Hindlimb muscle (tissue), 1 donor: ENCODE results near the gene COL2A1. TPM values are rescaled to one million over a fixed set of nuclear protein-coding genes. Genes with fewer than 3 reads are reported as not detected.

Experiments
- DNase-seq: peaks from one replicate; pipeline ENCODE4 v3.0.0-alpha.2; 2013
- polyA plus RNA-seq: library from polyadenylated mRNA; unstranded; fragments of 120-200 nt; gene quantifications from one replicate; pipeline ENCODE4 v1.2.1, GENCODE V29; 2013; ENCODE audit not compliant: insufficient read length

Gene COL2A1
- polyA plus RNA-seq, 1 donor, result 6.6 TPM

DNA sequence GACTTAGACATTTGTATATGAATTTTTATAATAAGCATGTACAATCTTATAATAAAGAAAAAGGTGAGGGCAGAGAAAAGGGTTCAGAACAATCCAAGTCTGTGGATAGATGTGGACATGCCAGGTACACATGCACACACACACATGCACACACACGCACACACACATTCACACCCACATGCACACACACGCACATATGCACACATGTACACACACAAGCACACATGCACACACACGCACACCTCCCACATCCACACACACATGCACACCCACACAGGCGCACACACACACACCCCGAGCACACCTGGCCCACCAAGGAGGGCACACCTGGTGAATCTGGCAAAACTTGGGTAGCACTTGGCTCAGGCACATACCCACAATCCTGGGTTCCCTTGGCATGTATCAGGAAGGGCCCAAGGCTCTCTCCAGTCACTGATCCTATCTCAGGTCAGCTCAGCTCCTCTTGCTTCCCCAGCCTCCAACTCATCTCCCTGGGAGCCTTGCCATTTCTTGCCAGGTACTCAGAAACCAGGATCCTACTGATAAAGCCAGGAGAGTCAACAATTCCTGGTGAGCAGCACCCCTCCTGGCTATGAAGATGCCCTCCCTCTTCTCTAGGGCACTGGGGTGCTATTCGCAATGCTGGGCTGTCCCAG lies 59.5 kb downstream of the COL2A1 start:
- DNase-seq, result no peak

DNA sequence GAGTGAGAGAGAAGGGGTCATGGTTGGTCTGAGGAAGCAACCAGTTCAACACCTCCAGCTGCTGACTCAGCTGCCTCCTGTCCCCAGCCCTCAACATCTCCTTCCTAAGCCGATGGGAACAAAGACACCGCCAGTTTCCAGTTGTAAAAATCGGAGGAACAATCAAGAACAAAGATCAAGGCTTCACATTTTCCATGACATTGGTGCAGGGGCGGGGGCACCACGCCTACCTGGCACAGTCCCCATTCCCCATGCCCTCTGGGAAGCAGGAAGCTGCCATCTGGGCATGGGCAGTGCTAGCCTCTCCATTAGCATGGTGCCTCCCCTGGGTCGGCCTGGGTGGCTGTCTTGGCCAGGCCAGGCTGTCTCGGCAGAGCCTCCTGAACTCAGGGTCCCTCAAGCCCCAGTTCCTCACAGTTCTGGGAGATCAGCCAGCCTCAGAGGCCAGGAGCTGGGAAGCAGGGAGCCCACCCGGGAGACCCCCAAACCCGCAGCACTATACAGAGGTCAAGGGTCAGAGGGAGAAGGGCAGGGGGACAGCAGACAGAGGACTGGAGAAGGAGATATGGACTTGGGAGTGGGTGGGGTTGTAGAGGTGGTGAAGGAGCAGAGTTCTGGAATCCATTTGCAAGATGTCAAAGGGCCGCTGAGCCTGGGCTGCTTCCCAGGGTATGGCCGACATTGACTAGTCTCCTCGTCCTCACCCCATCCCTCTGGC lies 60.5 kb downstream of the COL2A1 start:
- no peak for DNase-seq

DNA sequence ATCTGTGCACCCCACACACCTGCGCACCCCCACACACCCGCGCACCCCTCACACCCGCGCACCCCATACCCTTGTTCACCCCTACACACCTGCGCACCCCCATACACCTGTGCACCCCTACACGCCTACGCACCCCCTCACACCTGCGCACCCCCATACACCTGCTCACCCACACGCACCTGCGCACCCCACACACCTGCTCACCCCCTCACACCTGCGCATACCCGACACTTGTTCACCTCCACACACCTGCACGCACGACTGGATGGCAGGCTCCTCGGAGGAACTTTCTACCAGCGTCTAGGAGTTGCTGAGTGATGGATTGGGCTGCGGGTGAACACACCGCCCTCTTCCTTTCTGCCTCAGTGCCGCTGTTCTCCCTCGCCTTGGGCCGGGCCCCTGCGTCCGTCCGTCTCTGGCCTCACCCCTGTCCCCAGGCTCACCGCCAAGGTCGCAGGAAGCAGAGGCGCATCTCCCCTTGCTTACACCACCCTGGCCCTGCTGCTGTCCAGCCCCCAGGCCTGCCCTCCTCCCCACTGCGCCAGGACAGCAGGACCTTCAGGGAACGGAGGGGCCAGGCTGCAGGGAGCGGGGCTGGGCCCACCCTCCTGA lies 61.6 kb downstream of the COL2A1 start:
- DNase-seq, result no peak

DNA sequence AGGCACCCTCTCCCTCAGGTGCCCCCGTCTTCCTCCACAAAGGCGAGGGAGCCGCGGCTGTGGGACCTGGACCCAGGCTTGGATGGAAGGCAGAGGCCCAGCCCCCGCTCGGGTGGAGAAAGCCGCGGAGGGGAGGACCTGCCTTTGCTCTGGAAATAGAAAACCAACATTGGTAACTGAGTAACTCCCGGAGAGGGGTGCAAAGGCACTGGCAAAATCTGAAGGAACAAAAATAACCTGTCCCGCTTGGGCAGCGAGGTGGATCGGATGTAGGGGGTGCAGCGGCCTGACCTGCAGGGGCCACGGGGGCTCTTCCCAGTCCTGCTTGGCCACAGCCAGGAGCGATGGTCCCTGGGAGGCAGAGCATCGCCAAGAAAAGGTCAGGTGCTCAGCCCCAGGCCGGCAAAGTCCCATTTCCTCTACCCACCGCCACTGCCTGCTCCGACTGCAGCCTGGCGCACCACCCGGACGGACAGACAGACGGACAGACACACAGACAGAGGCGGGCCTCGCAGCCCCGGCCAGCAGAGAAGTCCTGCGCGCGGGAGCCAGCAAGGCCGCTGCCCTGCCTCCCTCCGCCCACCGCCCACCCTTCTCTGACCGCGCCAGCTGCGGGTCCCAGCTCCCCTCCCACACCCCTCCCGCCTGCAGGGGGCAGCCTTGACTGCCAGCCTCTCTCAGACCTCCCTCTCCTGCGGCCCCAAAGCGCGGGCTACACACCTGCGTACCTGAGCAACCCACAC lies 62.2 kb downstream of the COL2A1 start:
- DNase-seq, result no peak

DNA sequence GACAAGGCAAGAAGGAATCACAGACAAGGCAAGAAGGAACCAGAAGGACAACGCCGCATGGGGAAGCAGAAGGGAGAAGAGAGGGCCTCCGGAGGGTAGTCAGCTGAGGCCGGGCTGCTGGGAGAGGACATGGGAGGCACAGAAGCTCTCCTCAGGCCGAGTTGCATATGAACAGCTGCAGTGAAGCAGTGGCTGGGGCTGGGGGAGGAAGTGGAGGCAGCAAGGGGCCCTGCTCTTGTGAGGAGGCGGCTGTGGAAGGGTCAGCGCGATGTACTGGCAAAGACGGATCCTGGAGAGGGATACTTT lies 62.8 kb downstream of the COL2A1 start:
- no peak for DNase-seq

DNA sequence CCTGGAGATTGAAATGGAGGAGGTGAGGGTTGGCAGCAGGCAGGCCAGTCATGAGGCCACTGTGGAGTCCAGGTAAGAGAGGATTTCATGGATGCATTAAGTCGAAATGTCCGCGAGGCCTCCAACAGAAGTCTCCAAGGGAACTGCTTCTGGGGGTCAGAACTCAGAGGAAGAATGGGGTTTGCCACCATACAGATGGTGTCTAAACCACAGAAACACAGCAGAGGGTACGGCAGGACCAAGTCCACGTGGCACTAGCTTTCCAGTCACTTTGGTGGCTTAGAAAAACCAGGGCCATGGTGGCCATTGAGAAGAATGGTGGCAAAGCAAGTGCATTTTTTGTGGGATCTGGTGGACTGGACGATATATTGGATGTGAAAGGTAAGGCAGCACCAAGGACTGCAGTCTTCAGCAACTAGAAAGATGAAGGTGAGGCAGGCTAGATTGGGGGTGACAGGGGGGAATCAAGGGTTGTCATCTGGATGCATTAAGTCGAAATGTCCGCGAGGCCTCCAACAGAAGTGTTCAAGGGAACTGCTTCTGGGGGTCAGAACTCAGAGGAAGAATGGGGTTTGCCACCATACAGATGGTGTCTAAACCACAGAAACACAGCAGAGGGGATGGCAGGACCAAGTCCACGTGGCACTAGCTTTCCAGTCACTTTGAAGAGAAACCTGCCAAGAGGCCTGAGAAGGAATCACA lies 63.4 kb downstream of the COL2A1 start:
- DNase-seq, result no peak

DNA sequence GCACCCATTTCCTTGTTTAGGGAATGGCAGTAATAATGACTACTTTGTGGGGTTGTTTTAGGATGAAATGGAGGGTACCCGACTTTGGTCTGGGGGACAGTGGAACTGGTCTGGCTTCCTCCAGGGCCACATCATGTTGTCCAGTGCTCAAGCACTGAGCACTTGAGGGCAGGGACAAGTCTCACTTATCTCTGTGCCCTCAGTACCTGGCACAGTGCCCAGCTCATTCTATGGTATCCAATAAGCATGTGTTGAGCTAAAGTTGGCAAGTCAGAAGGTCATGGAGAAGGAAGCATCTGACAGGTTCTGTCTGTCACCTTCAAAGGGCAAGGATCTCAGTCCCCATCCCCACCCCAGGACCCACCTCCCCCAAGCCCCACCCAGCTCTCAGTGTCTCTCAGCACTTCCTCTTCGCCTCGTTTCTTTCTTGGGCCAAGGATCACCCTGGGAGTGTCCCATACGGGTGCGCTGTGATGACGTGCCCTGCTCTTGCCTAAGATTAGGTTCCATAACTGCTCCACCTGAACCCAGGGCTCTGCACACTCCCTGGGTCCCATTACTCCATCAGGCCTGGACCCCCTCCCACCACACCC lies 65.2 kb downstream of the COL2A1 start:
- DNase-seq, result no peak

DNA sequence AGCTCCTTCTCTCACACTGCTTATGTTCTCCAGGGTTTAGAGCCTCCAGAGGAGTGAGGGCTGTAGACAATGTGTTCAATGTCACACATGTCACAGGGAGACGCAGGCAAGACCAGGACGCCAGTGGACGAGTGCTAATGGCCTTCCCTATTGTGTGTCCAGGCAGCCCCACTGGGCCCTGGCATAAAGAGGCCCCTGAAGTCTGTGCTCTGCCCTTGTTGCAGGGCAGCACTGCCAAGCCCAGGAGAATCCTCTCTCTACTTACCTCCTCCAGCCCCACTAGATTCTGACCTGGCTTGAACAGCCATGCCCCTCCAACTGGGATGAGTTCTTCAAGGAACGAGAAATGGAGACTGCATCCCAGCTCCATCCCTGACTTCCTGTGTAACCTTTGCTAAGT lies 65.7 kb downstream of the COL2A1 start:
- DNase-seq, result no peak

DNA sequence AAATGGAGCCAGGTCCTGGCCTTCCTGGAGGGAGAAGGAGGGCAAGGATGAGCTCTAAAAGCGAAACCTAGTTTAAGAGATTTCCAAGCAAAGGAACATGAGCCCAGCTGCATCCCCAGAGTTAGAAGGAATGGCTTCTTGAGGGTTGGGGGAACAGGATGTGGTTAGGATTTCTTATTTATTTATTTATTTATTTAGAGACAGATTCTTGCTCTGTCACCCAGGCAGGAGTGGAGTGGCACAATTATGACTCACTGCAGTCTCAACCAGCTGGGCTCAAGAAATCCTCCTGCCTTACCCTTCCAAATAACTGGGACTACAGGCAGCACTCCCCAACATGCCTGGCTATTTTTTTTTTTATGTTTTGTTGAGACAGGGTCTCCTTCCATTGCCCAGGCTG lies 66.2 kb downstream of the COL2A1 start:
- no peak for DNase-seq

DNA sequence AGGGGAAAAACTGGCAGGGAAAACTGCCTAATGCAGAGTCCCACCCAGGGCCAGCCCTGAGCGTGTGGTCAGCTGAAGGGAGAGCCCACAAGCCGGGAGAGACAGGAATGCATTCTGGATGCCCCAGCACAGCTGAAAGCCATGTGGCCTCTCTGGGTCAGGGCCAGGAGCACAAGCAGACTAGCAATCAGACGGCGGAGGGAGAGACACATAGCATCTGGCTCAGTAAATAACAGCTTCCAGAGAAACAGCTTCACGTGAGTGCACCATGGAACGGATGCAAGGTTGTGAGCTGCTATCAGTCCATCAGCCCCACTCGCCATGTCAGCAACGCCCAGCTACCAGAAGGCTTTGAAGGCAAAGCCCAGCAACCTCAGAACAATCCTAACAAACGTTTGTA lies 69.1 kb downstream of the COL2A1 start:
- DNase-seq, result peak; percentile 54

DNA sequence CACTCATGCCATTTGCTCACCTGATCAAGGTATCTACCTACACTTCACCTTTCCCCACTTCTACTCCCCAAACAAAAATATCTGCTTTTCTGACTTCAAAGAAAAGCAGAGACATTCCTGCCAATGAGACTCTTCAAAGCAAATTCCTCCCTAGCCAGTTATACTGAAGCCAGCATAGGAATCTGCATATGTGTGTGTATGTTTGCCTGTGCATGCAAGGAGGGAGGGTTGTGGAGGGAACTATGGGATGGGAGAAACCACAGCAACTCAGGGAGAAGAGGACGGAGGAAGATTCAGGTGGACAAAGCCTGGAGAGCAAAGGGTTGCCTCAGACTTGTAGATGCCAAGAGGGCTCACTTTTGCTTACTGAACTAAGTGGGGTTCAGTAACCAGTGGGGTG lies 73.1 kb downstream of the COL2A1 start:
- DNase-seq, result no peak

DNA sequence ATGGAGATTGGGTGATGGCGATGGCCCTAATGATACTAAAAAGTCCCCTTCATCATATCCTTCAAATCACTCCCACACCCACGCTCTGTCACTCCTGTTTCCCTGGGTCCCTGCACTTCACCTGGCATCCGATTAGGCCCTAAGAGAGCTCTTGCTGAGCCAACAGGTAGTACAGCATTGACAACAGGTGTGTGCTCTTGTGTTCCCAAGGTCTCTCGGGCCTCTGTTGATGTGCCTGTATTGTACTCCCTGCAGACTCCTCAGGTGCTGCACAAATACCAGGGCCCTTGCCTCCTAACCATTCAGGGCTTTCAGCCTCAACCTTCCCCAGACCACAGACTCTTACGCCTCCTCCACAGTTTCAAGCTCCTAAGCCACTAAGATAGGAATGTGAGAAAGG lies 73.6 kb downstream of the COL2A1 start:
- no peak for DNase-seq

DNA sequence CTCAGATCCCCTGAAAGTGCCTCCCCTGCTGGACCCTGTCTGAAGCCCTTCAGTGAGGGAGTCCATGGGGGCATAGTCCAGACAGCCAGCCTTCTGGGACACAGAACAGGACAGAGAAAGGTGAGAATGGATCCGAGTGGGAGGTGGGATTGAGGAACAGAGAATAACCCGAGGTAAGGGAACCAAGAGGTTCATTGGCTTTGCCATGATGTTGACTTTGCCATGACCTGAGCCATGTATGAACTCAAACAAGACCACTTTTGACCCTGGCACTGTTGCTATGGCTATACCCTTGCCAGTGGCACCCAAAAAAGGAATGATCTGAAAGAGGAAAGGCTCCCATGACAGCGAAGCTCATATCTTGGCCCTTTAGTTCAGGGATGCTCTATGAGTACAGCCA lies 76.9 kb downstream of the COL2A1 start:
- no peak for DNase-seq

Other genes with a start within 250 kb of the COL2A1 start
- 14.0 TPM for gene RAPGEF3, start 245.6 kb downstream of the COL2A1 start, polyA plus RNA-seq
- 13.7 TPM for gene SLC48A1, start 231.2 kb downstream of the COL2A1 start, polyA plus RNA-seq
- 67.2 TPM for gene HDAC7, start 184.6 kb downstream of the COL2A1 start, polyA plus RNA-seq
- 0.75 TPM for gene VDR, start 99.5 kb downstream of the COL2A1 start, polyA plus RNA-seq
- 45.8 TPM for gene TMEM106C, start 40.9 kb downstream of the COL2A1 start, polyA plus RNA-seq
- 14.4 TPM for gene SENP1, start 101.6 kb upstream of the COL2A1 start, polyA plus RNA-seq
- 304 TPM for gene PFKM, start 114.9 kb upstream of the COL2A1 start, polyA plus RNA-seq
- 59.2 TPM for gene ASB8, start 153.0 kb upstream of the COL2A1 start, polyA plus RNA-seq
- 1.7 TPM for gene CCDC184, start 179.2 kb upstream of the COL2A1 start, polyA plus RNA-seq
- not detected for gene OR10AD1, start 198.8 kb upstream of the COL2A1 start, polyA plus RNA-seq